Sigmoid colon (tissue), 7 donors: ENCODE data around the gene LCP2. TPM values are rescaled to one million over a fixed set of nuclear protein-coding genes. Genes with fewer than 3 reads are reported as not detected.

Source experiments
- DNase-seq: peaks from one replicate; pipeline ENCODE4 v3.0.0-alpha.2; 2019
- H3K27ac ChIP-seq, 4 donors: fragments of 200-600 bp; sonication (generic); one replicate each; pipeline ENCODE4 v1.5.1; 2016 to 2019; ENCODE audit warnings: mild to moderate bottlenecking in 1 of 4
- H3K27me3 ChIP-seq, 3 donors: fragments of 200-600 bp; sonication (generic); one replicate each; pipeline ENCODE4 v1.5.1; 2019; ENCODE audit warnings: mild to moderate bottlenecking in 1 of 3
- H3K36me3 ChIP-seq, 4 donors: fragments of 200-600 bp; sonication (generic); one replicate each; pipeline ENCODE4 v1.5.1; 2016 to 2019
- H3K4me1 ChIP-seq, 4 donors: fragments of 200-600 bp; sonication (generic); one replicate each; pipeline ENCODE4 v1.5.1; 2017 to 2019
- H3K4me3 ChIP-seq, 4 donors: fragments of 200-600 bp; sonication (generic); one replicate each; pipeline ENCODE4 v1.5.1; 2017 to 2019; ENCODE audit warnings: mild to moderate bottlenecking in 2 of 4, moderate library complexity in 1 of 4
- H3K9me3 ChIP-seq, 4 donors: fragments of 200-600 bp in 3 of 4; sonication (generic) in 3 of 4; one replicate each; pipeline versions ENCODE4 v1.5.1 to v1.6.1; 2013 to 2019
- EP300 ChIP-seq, 4 donors: sonication (generic); formaldehyde crosslinking; IDR thresholded peaks; one replicate each; pipeline ENCODE4 v1.6.1; 2017; ENCODE audit warnings: antibody characterized with exemption in 4 of 4
- POLR2A ChIP-seq, 2 donors: fragments of 450-650 bp; IDR thresholded peaks; one replicate each; pipeline ENCODE4 v1.6.1; 2016; ENCODE audit warnings: antibody characterized with exemption in 2 of 2, mild to moderate bottlenecking in 2 of 2, moderate library complexity in 2 of 2
- POLR2AphosphoS5 ChIP-seq, 4 donors: sonication (generic); formaldehyde crosslinking; IDR thresholded peaks; one replicate each; pipeline ENCODE4 v1.6.1; 2017; ENCODE audit warnings: antibody characterized with exemption in 4 of 4
- WGBS, 2 donors: extraction: QIAGEN DNeasy Blood & Tissue Kit; methylation state at CpG; one replicate each; pipeline ENCODE4 v1.1.7; 2013; 5-methylcytosine and 5-hydroxymethylcytosine counted together
- intact Hi-C: fragments of 100-400 bp; cut with DNase I; formaldehyde crosslinking; loops from one replicate; pipeline ENCODE4 v1.15.1; 2023
- polyA plus RNA-seq, 3 donors: library from polyadenylated mRNA; stranded (reverse); fragments of 200-250 nt; gene quantifications; one replicate each; pipeline ENCODE4 v1.2.3, GENCODE V29; 2013
- total RNA-seq, 4 donors: library from RNA; depleted of rRNA; stranded (reverse); fragments of >200 nt; gene quantifications; one replicate each; pipeline ENCODE4 v1.1.0, GENCODE V29; 2016
- TF ChIP-seq, protein P1 (sequence below), 4 experiments: fragments of 450-650 bp in 3 of 4; fragments of 200-600 bp in 1 of 4; IDR thresholded peaks; one replicate each; pipeline ENCODE4 v1.5.1; 2016 to 2019; ENCODE audit warnings: antibody characterized with exemption in 4 of 4, mild to moderate bottlenecking in 3 of 4, moderate library complexity in 2 of 4
- donor health status: healthy with polysubstance abuse.
- donor health status: Bipolar disorder and iron deficiency.
- donor health status: healthy.

LCP2 gene
- total and polyA plus RNA-seq, 7 donors, result 5.4 to 22.3 (median 12.2) TPM

DNA sequence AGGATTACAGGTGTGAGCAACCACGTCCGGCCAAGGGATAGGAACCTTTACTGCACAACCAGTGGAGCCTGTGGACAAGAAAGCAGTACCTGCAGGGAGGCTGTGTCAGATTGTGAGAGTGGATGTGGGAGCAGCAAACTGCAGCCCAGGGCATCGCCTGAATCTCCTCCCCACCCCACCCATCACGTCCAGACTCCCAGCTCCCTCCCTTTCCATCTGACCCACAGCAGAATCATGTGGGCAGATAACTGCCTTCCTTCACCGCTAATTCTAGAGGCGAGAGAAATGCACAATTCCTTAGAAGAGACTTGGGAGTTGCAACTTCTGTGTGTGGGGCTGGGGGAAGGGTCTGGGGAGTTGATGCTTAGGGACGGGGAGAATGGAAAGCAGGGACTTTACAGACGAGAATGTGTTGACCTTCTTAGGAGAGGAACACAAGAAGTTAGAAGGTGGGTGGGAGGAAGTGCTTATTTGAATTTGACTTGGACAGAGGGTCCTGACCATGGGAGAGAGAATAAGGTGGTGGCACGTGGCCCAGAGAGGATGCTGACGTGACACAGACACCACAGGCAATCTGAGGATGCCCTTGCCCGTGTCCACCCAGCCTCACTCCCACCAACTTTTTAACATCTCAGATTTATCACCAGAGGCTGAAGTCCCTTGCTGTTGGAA, 4.5 kb upstream of the LCP2 start:
- Histone ChIP-seq H3K9me3 (no peaks in the 10 kb centered on the region), H3K36me3 (no peaks in the 10 kb centered on the region), H3K4me3 (no peak overlapping the region), H3K27ac (peak overlapping the region in 3 of 4 donors; percentile 23 to 62 (median 51)), H3K27me3 (no peaks in the 10 kb centered on the region), H3K4me1 (peaks cover 0 to 24% (median 12%) of the 10 kb centered on the region in 4 donors)
- DNase-seq, result no peak
- intact Hi-C loops, result no loop called here
- 60 to 69% methylated on average over 11 of the region's 11 CpGs for WGBS, 2 donors
- TF ChIP-seq EP300 (IDR thresholded peaks at IDR 0.05), result no peak

DNA sequence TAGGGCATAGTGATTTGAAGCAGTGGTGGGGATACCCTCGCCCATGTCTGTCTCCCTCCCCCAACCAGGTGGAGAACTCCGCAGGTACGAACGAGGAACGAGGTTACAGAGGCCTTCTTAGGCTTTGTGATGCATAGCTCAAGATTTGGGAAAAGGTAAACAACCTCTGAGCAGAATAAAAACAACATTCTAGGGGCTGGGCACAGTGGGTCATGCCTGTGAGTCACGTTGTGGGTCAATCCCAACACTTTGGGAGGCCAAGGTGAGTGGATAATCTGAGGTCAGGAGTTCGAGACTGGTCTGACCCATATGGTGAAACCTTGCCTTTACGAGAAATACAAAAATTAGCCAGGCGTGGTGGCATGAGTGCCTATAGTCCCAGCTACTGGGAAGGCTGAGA, 3.6 kb upstream of the LCP2 start:
- H3K27ac ChIP-seq, result peak overlapping the region in 1 of 4 donors; percentile 9
- TF ChIP-seq POLR2A (IDR thresholded peaks at IDR 0.05) (no peak), POLR2AphosphoS5 (IDR thresholded peaks at IDR 0.05) (no peak), EP300 (IDR thresholded peaks at IDR 0.05) (no peak)
- TF ChIP-seq, protein P1, sequence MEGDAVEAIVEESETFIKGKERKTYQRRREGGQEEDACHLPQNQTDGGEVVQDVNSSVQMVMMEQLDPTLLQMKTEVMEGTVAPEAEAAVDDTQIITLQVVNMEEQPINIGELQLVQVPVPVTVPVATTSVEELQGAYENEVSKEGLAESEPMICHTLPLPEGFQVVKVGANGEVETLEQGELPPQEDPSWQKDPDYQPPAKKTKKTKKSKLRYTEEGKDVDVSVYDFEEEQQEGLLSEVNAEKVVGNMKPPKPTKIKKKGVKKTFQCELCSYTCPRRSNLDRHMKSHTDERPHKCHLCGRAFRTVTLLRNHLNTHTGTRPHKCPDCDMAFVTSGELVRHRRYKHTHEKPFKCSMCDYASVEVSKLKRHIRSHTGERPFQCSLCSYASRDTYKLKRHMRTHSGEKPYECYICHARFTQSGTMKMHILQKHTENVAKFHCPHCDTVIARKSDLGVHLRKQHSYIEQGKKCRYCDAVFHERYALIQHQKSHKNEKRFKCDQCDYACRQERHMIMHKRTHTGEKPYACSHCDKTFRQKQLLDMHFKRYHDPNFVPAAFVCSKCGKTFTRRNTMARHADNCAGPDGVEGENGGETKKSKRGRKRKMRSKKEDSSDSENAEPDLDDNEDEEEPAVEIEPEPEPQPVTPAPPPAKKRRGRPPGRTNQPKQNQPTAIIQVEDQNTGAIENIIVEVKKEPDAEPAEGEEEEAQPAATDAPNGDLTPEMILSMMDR (IDR thresholded peaks at IDR 0.05), result no peak
- H3K9me3 ChIP-seq, result no peaks in the 10 kb centered on the region
- DNase-seq, result peak; percentile 20
- H3K4me1 ChIP-seq, result peaks cover 0 to 16% (median 9%) of the 10 kb centered on the region in 4 donors
- no peaks in the 10 kb centered on the region for H3K27me3 ChIP-seq
- intact Hi-C loops, result no loop called here
- H3K36me3 ChIP-seq, result no peaks in the 10 kb centered on the region
- no peak overlapping the region for H3K4me3 ChIP-seq
- 74 to 86% methylated on average over 9 of the region's 9 CpGs for WGBS, 2 donors

DNA sequence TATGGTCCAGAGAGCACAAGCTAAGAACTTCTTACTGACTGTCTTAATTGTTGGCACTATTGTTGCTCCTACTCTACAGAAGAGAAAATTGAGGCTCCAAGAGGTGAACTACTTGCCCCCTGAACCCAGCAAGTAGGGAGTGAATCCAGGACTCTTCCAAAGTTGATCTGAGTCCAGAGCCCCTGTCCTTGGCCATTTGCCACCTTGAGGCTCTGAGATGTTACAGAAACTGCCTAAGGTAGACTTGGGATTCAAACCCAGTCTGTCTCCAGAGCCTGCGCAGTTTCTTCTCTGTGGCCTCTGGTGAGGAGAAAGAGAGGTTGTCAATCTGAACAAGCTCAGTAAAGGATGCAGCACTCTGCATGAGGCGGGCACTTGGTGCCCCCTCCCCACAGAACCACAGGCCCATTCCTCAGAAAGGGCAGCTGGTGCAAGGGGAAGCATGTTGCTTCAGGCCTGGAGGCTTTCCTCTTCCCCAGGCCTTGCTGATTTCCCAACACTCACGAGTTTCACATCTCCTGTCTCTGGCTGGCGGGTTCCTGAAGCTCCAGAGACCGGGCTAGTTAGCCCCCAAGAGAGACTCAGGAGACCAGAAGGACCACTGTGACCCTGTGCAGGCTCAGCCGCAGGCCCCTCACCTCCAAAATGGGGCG, 2.9 kb upstream of the LCP2 start:
- Histone ChIP-seq H3K4me3 (no peak overlapping the region), H3K4me1 (peaks cover 0 to 16% (median 9%) of the 10 kb centered on the region in 4 donors), H3K9me3 (no peaks in the 10 kb centered on the region), H3K27ac (peak overlapping the region in 1 of 4 donors; percentile 9), H3K27me3 (no peaks in the 10 kb centered on the region), H3K36me3 (no peaks in the 10 kb centered on the region)
- intact Hi-C loops, result no loop called here
- peak; percentile 74 for DNase-seq
- WGBS, 2 donors, result 76 to 86% methylated on average over 7 of the region's 7 CpGs
- TF ChIP-seq POLR2AphosphoS5 (IDR thresholded peaks at IDR 0.05) (peak in 1 of 4 donors; percentile 7), POLR2A (IDR thresholded peaks at IDR 0.05) (no peak), EP300 (IDR thresholded peaks at IDR 0.05) (no peak)
- TF ChIP-seq, protein P1 (IDR thresholded peaks at IDR 0.05), result no peak

DNA sequence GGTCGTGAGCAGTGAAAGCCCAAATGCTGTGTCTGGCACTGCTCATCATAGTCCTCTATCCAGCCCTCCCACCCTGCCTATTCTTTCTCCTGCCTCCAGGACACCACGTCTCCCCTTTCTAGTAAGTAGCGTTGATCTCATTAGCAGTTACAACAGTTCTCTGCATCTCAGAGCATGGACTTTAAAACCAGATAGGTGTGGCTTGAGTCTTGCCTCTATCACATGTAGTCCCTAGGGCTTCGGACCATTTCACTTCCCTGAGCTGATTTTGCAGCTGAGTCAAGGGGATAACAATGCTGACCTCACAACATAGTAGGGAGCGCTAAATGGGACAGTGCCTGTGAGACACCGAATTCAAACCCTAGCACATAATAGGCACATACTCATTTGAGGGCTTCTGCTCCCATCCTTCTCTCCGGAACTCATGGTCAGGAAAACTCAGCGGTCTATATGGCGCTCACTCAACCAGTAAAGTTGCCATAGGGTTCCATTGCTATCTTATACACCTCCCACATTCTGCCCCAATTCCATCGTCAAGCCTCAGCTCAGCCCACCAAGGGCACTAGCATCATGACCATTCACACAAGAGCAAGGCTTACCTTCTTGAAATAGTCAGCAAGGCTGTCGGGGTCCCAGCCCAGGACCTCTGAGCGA, 515 bp downstream of the LCP2 start:
- WGBS, 2 donors, result 45 to 71% methylated on average over 12 of the region's 12 CpGs
- Histone ChIP-seq H3K9me3 (no peaks in the 10 kb centered on the region), H3K27me3 (no peaks in the 10 kb centered on the region), H3K27ac (peak overlapping the region; percentile 44 to 64 (median 50)), H3K4me3 (peak overlapping the region in 3 of 4 donors; percentile 33 to 37 (median 36)), H3K36me3 (no peaks in the 10 kb centered on the region), H3K4me1 (peaks cover 0 to under 1% (median 0%) of the 10 kb centered on the region in 4 donors)
- no peak for TF ChIP-seq POLR2A (IDR thresholded peaks at IDR 0.05)
- TF ChIP-seq POLR2AphosphoS5 (IDR thresholded peaks at IDR 0.05), result no peak
- TF ChIP-seq, protein P1 (IDR thresholded peaks at IDR 0.05), result no peak
- no peak for TF ChIP-seq EP300 (IDR thresholded peaks at IDR 0.05)
- no peak for DNase-seq
- intact Hi-C loops, result no loop called here
